ENCODE measurements around the gene WBP2.

DNA sequence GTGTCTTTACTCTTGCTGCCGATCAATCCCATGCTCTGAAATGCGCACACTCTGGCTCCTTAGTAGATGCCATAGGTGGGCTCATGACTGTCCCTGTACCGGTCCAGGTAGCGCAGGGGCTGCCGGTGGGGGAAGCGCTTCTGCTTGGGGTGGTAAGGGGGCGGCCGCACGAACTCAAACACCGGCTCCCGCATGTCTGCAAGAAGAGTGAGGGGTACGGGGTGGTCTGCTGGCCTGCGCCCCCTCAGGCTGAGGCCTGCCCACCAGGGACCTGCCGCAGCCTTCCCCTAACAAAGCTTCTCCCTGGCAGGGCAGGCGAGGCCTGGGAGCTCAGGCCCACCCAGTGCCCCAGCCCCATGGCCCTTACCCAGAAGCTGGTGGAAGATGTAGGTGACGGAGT lies 43.7 kb upstream of the WBP2 start:
- TF ChIP-seq PHB2 (IDR thresholded peaks at IDR 0.05; ENCODE audit: partially characterized antibody) (no peak), ZNF746 (CRISPR knock-in tag; IDR thresholded peaks at IDR 0.05) (no peak), ZNF329 (CRISPR knock-in tag; IDR thresholded peaks at IDR 0.05; ENCODE audit: low read depth) (no peak), POLR2A (IDR thresholded peaks at IDR 0.05; ENCODE audit: insufficient read depth in 1 of 2, low read depth in 2 of 2, low read length in 2 of 2) (no peak), ISL2 (CRISPR knock-in tag; IDR thresholded peaks at IDR 0.05) (no peak), SP1 (IDR thresholded peaks at IDR 0.05) (no peak), SP1 (CRISPR knock-in tag; IDR thresholded peaks at IDR 0.05) (no peak), MTF1 (CRISPR knock-in tag; IDR thresholded peaks at IDR 0.05) (no peak), CHCHD3 (CRISPR knock-in tag; IDR thresholded peaks at IDR 0.05) (no peak), EZH2 (conservative IDR thresholded peaks at IDR 0.05; ENCODE audit: low read depth, low read length) (no peak)
- TF ChIP-seq, protein P1, sequence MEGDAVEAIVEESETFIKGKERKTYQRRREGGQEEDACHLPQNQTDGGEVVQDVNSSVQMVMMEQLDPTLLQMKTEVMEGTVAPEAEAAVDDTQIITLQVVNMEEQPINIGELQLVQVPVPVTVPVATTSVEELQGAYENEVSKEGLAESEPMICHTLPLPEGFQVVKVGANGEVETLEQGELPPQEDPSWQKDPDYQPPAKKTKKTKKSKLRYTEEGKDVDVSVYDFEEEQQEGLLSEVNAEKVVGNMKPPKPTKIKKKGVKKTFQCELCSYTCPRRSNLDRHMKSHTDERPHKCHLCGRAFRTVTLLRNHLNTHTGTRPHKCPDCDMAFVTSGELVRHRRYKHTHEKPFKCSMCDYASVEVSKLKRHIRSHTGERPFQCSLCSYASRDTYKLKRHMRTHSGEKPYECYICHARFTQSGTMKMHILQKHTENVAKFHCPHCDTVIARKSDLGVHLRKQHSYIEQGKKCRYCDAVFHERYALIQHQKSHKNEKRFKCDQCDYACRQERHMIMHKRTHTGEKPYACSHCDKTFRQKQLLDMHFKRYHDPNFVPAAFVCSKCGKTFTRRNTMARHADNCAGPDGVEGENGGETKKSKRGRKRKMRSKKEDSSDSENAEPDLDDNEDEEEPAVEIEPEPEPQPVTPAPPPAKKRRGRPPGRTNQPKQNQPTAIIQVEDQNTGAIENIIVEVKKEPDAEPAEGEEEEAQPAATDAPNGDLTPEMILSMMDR (CRISPR knock-in tag; IDR thresholded peaks at IDR 0.05), result no peak

Measured in HepG2 (cell line).